Measurements from ENCODE around the gene TRAF4. TPM values are rescaled to one million over a fixed set of nuclear protein-coding genes. Genes with fewer than 3 reads are reported as not detected.

TRAF4 gene
- total RNA-seq, 1 donor from 2014 or later = 53.2 TPM

DNA sequence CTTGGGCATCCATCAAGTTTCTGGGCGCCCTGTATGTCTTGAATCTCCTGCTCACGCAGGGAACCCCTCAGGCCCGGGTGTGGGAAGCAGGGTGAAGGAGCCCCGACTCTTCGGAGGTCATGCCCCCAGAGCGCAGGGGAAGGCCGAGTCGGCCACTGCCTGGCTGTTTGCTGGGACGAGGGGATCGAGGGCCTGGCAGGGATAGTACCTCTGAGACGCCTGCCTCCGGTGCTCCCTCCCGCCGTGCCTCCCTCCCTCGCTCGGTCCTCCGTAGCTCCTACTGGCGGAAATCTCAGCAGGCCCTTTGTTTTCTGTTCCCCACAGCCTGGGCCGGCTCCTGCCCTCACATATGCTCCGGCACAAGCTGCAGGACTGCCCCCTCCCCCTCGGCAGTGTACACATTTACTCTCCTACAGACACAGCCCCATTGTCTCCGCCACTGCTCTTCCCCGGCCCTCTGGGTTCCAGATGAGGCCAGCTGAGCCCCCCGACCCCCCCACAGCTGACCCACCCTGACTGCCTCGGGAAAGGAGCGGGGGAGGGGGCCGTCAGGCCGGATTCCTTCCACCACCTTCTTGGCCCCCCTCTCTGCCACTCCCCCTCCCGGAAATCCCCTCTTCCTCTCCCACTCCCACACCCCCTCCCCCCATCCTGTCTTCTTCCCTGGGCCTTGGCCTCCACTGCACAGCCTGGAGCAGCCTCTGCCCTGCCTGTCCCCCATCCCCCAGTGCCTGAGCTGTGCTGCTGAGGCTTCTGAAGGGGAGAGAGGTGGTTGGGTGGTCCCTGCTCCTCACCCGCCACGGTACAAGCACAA lies 1.4 kb downstream of the TRAF4 start:
- H3K4me3 ChIP-seq = peak overlapping the region; percentile 88 to 91
- H3K4me1 ChIP-seq = peaks cover 15 to 34% of the 10 kb centered on the region in 2 donors
- no peak for DNase-seq (ENCODE audit: low spot score in 2 of 2)
- peak overlapping the region; percentile 88 to 98 for H3K27ac ChIP-seq
- TF ChIP-seq, protein P1, sequence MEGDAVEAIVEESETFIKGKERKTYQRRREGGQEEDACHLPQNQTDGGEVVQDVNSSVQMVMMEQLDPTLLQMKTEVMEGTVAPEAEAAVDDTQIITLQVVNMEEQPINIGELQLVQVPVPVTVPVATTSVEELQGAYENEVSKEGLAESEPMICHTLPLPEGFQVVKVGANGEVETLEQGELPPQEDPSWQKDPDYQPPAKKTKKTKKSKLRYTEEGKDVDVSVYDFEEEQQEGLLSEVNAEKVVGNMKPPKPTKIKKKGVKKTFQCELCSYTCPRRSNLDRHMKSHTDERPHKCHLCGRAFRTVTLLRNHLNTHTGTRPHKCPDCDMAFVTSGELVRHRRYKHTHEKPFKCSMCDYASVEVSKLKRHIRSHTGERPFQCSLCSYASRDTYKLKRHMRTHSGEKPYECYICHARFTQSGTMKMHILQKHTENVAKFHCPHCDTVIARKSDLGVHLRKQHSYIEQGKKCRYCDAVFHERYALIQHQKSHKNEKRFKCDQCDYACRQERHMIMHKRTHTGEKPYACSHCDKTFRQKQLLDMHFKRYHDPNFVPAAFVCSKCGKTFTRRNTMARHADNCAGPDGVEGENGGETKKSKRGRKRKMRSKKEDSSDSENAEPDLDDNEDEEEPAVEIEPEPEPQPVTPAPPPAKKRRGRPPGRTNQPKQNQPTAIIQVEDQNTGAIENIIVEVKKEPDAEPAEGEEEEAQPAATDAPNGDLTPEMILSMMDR (IDR thresholded peaks at IDR 0.05) = no peak
- peaks cover 7 to 18% of the 10 kb centered on the region in 2 donors for H3K36me3 ChIP-seq
- H3K27me3 ChIP-seq = no peaks in the 10 kb centered on the region
- intact Hi-C loops (cut with DNase I) = no loop called here
- no peaks in the 10 kb centered on the region for H3K9me3 ChIP-seq

DNA sequence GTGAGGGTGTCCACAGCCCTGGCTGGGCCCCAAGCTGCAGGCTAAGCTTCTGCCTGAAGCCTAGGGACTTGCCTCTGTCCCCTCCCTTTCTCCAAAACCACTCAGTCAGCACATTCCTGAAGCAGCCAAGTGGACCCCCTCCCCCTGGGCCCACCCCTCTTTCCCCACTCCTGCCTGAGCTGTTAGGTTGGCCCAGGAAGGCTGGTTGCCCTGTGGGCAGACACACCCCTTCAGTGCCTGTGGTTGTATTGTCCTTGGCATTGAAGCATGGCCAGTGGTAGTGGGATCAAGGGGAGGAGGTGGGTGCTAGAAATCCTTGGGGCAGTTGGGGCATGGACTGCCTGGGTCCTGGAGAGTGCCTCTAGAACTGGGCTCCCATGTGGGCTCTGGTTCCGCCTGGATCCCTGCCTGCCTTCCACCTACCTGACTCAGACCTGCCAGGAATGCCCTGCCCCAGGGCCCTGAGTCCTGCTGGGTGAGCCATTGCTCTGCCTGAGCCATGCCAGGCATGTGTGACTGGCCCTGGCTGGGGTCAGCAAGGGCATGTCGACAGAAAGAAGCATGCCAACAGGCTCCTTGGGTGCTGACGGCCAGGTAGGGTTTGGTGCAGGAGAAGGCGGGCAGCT lies 2.1 kb downstream of the TRAF4 start:
- TF ChIP-seq, protein P1 (IDR thresholded peaks at IDR 0.05) = no peak
- Histone ChIP-seq H3K9me3 (no peaks in the 10 kb centered on the region), H3K4me1 (peaks cover 15 to 34% of the 10 kb centered on the region in 2 donors), H3K4me3 (peak overlapping the region; percentile 88 to 91), H3K27me3 (no peaks in the 10 kb centered on the region), H3K27ac (peak overlapping the region; percentile 88 to 98), H3K36me3 (peaks cover 7 to 18% of the 10 kb centered on the region in 2 donors)
- intact Hi-C loops (cut with DNase I) = no loop called here
- DNase-seq (ENCODE audit: low spot score in 2 of 2) = no peak

DNA sequence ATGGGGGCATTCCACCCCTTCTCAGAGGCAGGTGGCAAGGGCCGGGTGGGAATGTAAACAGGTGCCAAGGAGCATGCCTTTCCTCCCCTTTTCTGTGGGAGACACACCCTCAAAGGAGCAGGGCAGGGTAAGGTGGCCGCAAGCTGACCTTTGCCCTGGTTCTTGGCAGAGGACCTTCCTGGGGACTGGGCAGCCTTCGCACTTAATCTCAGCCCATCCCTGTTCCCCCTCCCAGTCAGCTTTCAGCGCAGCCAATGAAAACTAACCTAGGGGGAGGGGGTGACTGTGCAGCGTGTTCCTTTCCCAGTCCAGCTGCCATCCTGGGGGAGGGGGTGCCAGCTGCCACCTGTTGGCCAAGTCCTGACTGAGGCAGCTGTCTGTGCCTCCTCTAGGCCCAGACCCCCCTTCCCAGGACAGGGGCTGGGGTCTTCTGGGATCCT lies 2.8 kb downstream of the TRAF4 start:
- H3K4me1 ChIP-seq = peaks cover 15 to 34% of the 10 kb centered on the region in 2 donors
- intact Hi-C loops (cut with DNase I) = no loop called here
- H3K36me3 ChIP-seq = peaks cover 7 to 18% of the 10 kb centered on the region in 2 donors
- H3K27me3 ChIP-seq = no peaks in the 10 kb centered on the region
- H3K9me3 ChIP-seq = no peaks in the 10 kb centered on the region
- no peak overlapping the region for H3K4me3 ChIP-seq
- TF ChIP-seq, protein P1 (IDR thresholded peaks at IDR 0.05) = no peak
- DNase-seq (ENCODE audit: low spot score in 2 of 2) = no peak
- peak overlapping the region; percentile 88 to 98 for H3K27ac ChIP-seq

DNA sequence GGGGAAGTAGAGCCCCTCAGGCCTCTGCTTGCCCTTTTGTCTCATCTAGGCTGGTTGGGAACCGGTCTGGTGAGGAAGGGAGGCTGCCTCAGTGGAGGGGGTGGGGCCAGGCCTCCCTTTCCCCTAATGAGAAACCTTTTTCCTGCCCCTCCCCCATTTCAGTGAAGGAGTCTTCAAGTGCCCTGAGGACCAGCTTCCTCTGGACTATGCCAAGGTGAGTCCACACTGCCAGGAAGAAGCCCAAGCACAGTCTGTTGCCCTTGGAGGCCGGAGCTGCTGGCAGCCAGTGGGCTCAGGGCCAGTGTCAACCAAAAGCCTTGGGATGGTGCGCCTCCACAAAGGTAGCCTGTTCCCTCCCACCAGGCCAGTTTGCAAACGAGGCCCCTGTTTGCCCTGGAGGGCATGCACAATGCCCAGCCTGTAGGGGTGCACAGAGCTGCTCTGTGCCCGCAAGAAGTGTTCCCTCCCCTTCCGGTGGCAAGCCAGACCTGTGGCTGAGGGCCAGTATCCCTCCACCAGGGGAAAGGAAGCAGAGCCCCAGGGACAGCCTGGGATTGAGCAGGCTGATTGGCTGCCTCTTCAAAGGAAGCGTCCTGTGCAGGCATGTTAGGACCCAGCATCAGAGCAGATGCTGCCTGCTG lies 3.4 kb downstream of the TRAF4 start:
- intact Hi-C loops (cut with DNase I) = no loop called here
- Histone ChIP-seq H3K36me3 (peaks cover 7 to 18% of the 10 kb centered on the region in 2 donors), H3K27ac (peak overlapping the region; percentile 88 to 98), H3K4me1 (peaks cover 15 to 34% of the 10 kb centered on the region in 2 donors), H3K4me3 (no peak overlapping the region), H3K27me3 (no peaks in the 10 kb centered on the region), H3K9me3 (no peaks in the 10 kb centered on the region)
- no peak for DNase-seq (ENCODE audit: low spot score in 2 of 2)
- TF ChIP-seq, protein P1 (IDR thresholded peaks at IDR 0.05) = no peak

DNA sequence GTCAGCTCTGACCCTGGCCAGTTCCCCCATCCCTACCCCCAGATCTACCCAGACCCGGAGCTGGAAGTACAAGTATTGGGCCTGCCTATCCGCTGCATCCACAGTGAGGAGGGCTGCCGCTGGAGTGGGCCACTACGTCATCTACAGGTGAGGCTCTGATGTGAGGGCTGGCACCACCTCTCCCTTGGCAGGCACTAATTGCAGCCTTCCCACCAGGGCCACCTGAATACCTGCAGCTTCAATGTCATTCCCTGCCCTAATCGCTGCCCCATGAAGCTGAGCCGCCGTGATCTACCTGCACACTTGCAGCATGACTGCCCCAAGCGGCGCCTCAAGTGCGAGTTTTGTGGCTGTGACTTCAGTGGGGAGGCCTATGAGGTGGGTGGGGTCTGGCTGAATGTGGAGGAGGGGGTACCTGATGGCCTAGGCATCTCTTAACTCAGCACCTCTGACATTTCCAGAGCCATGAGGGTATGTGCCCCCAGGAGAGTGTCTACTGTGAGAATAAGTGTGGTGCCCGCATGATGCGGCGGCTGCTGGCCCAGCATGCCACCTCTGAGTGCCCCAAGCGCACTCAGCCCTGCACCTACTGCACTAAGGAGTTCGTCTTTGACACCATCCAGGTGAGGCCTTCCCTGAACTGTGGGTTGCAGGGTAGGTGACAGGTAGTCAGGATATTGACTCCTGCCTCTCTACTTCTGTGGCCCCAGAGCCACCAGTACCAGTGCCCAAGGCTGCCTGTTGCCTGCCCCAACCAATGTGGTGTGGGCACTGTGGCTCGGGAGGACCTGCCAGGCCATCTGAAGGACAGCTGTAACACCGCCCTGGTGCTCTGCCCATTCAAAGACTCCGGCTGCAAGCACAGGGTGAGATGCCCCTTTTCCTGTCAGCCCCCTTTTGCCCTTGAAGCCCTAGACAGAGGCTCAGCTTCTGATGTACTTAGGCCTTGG lies 4.3 kb downstream of the TRAF4 start:
- H3K9me3 ChIP-seq = no peaks in the 10 kb centered on the region
- intact Hi-C loops (cut with DNase I) = no loop called here
- H3K4me3 ChIP-seq = no peak overlapping the region
- no peak for DNase-seq (ENCODE audit: low spot score in 2 of 2)
- H3K27me3 ChIP-seq = no peaks in the 10 kb centered on the region
- peaks cover 15 to 29% of the 10 kb centered on the region in 2 donors for H3K4me1 ChIP-seq
- H3K36me3 ChIP-seq = peaks cover 7 to 18% of the 10 kb centered on the region in 2 donors
- H3K27ac ChIP-seq = peak overlapping the region; percentile 88 to 98
- TF ChIP-seq, protein P1 (IDR thresholded peaks at IDR 0.05) = no peak

All from ascending aorta (tissue), 2 donors.